ENCODE measurements around the gene BICDL1. TPM values are rescaled to one million over a fixed set of nuclear protein-coding genes. Genes with fewer than 3 reads are reported as not detected.
A peak's percentile ranks its signal among the peaks of the same experiment; 100 is the strongest.

Gene BICDL1
- total RNA-seq, 1 experiment from 2014 or later: 18.2 TPM

DNA sequence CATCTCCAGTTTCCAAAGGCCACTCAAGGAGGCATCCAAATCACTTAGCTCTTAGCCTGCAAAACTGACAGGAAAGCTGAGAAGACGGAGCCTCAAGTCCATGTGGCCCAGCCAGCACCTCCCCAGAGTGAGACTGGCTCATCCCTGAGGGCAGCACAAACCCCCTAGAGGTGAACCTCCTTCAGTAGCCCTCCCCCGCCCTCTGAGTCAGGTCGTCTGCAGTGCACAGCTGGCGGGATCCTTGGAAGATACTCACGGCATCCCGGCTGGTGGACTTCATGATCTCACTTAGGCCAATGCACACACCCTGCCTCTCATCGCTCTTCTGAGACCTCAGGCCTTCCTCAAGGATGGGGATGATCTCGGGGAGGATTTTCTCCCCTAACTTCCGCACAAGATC is 151.6 kb downstream of the BICDL1 start:
- Histone ChIP-seq H3K4me2 (ENCODE audit: low read length) (no peak overlapping the region), H3K4me1 (ENCODE audit: control insufficient read depth in 1 of 2, insufficient read depth in 2 of 2, low read length in 2 of 2) (no peaks in the 10 kb centered on the region), H3K27me3 (ENCODE audit: insufficient read depth, low read length) (no peaks in the 10 kb centered on the region), H3K36me3 (ENCODE audit: control insufficient read depth in 1 of 2, insufficient read depth in 2 of 2, low read length in 2 of 2) (peaks cover 67 to 81% of the 10 kb centered on the region in 2 experiments), H4K20me1 (ENCODE audit: insufficient read depth) (no peaks in the 10 kb centered on the region), H3K9me3 (ENCODE audit: control insufficient read depth in 1 of 2, insufficient read depth in 1 of 2, low read depth in 1 of 2, low read length in 2 of 2) (no peaks in the 10 kb centered on the region), H2AFZ (ENCODE audit: low read depth, low read length, poor library complexity, severe bottlenecking) (no peak overlapping the region), H3K27ac (ENCODE audit: low read depth, low read length) (no peak overlapping the region), H3K9ac (ENCODE audit: low read length) (no peak overlapping the region), H3K4me3 (replicated peaks in 1 of 2; ENCODE audit: low read depth in 1 of 2, low read length in 2 of 2) (no peak overlapping the region), H3K79me2 (ENCODE audit: insufficient read depth, low read length) (peaks cover 4% of the 10 kb centered on the region; the same call in 1 of the 2 replicates), H3K9me2 (ENCODE audit: insufficient read depth) (no peaks in the 10 kb centered on the region)
- intact Hi-C loops (cut with micrococcal nuclease): no loop called here
- ChIA-PET RAD21 (ENCODE audit: low non-redundant PET in 1 of 2, low total read pairs in 2 of 2, uncharacterized antibody in 2 of 2, unreplicated experiment in 2 of 2) (no interaction called here), POLR2A (no interaction called here), CTCF (no interaction called here)
- ATAC-seq (no peak), DNase-seq (ENCODE audit: low read depth, low spot score) (no peak)
- BruUV-seq (replicated peaks): no TSS peak
- no peak for TF ChIP-seq EZH2 (IDR thresholded peaks at IDR 0.05)

DNA sequence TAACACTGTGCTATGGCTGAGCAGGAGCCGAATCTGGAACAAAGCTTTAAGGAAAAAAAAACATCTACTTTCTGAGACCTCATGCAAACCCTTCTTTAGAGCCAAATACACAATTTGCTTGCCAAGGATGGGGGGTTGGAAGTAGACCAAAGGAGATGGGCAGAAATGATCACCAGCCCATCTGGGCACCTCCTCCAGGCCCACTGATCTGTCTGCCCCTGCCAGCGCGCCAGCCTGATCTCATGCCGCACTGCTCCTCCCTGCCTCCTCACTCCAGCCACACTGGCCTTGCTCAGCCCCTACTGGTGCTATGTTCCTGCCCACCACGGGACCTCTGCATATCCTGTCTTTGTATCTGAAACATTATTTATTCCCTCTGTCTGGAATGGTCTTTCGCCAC is 152.3 kb downstream of the BICDL1 start:
- Histone ChIP-seq H3K4me1 (ENCODE audit: control insufficient read depth in 1 of 2, insufficient read depth in 2 of 2, low read length in 2 of 2) (no peaks in the 10 kb centered on the region), H4K20me1 (ENCODE audit: insufficient read depth) (no peaks in the 10 kb centered on the region), H3K4me3 (replicated peaks in 1 of 2; ENCODE audit: low read depth in 1 of 2, low read length in 2 of 2) (no peak overlapping the region), H3K9me2 (ENCODE audit: insufficient read depth) (no peaks in the 10 kb centered on the region), H3K79me2 (ENCODE audit: insufficient read depth, low read length) (peaks cover 4% of the 10 kb centered on the region; the same call in 1 of the 2 replicates), H3K36me3 (ENCODE audit: control insufficient read depth in 1 of 2, insufficient read depth in 2 of 2, low read length in 2 of 2) (peaks cover 67 to 79% of the 10 kb centered on the region in 2 experiments), H3K27ac (ENCODE audit: low read depth, low read length) (no peak overlapping the region), H3K9me3 (ENCODE audit: control insufficient read depth in 1 of 2, insufficient read depth in 1 of 2, low read depth in 1 of 2, low read length in 2 of 2) (no peaks in the 10 kb centered on the region), H3K4me2 (ENCODE audit: low read length) (no peak overlapping the region), H2AFZ (ENCODE audit: low read depth, low read length, poor library complexity, severe bottlenecking) (no peak overlapping the region), H3K9ac (ENCODE audit: low read length) (no peak overlapping the region), H3K27me3 (ENCODE audit: insufficient read depth, low read length) (no peaks in the 10 kb centered on the region)
- RAD21 ChIA-PET (ENCODE audit: low non-redundant PET in 1 of 2, low total read pairs in 2 of 2, uncharacterized antibody in 2 of 2, unreplicated experiment in 2 of 2): no interaction called here
- POLR2A ChIA-PET: no interaction called here
- DNase-seq (ENCODE audit: low read depth, low spot score) (no peak), ATAC-seq (no peak)
- TF ChIP-seq EZH2 (IDR thresholded peaks at IDR 0.05) (no peak), ZFX (IDR thresholded peaks at IDR 0.05) (no peak), CBX3 (IDR thresholded peaks at IDR 0.05; ENCODE audit: low read depth) (no peak), EZH2phosphoT487 (IDR thresholded peaks at IDR 0.05; ENCODE audit: borderline replicate concordance) (no peak), FOSL1 (IDR thresholded peaks at IDR 0.05; ENCODE audit: low read depth) (no peak), SRF (IDR thresholded peaks at IDR 0.05; ENCODE audit: low read depth) (no peak), POLR2AphosphoS5 (IDR thresholded peaks at IDR 0.05; ENCODE audit: low read depth, low read length) (no peak), ELF1 (IDR thresholded peaks at IDR 0.05; ENCODE audit: borderline replicate concordance, low read depth) (no peak), SIN3A (IDR thresholded peaks at IDR 0.05; ENCODE audit: low read depth) (no peak), CEBPB (IDR thresholded peaks at IDR 0.05; ENCODE audit: low read depth) (no peak), YY1 (IDR thresholded peaks at IDR 0.05; ENCODE audit: extremely low read depth, insufficient replicate concordance, low read depth, low read length) (no peak), SP1 (IDR thresholded peaks at IDR 0.05; ENCODE audit: low read depth) (no peak), TCF7L2 (IDR thresholded peaks at IDR 0.05; ENCODE audit: borderline replicate concordance, extremely low read depth, insufficient read depth, insufficient read length) (no peak)
- TF ChIP-seq, protein P1, sequence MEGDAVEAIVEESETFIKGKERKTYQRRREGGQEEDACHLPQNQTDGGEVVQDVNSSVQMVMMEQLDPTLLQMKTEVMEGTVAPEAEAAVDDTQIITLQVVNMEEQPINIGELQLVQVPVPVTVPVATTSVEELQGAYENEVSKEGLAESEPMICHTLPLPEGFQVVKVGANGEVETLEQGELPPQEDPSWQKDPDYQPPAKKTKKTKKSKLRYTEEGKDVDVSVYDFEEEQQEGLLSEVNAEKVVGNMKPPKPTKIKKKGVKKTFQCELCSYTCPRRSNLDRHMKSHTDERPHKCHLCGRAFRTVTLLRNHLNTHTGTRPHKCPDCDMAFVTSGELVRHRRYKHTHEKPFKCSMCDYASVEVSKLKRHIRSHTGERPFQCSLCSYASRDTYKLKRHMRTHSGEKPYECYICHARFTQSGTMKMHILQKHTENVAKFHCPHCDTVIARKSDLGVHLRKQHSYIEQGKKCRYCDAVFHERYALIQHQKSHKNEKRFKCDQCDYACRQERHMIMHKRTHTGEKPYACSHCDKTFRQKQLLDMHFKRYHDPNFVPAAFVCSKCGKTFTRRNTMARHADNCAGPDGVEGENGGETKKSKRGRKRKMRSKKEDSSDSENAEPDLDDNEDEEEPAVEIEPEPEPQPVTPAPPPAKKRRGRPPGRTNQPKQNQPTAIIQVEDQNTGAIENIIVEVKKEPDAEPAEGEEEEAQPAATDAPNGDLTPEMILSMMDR (IDR thresholded peaks at IDR 0.05 in 2 of 3, conservative IDR thresholded peaks at IDR 0.05 in 1 of 3; ENCODE audit: borderline replicate concordance in 1 of 3, insufficient read depth in 1 of 3, low read depth in 2 of 3, low read length in 2 of 3): no peak
- TF ChIP-seq, protein P2, sequence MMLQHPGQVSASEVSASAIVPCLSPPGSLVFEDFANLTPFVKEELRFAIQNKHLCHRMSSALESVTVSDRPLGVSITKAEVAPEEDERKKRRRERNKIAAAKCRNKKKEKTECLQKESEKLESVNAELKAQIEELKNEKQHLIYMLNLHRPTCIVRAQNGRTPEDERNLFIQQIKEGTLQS (IDR thresholded peaks at IDR 0.05): no peak
- TF ChIP-seq, protein P3, sequence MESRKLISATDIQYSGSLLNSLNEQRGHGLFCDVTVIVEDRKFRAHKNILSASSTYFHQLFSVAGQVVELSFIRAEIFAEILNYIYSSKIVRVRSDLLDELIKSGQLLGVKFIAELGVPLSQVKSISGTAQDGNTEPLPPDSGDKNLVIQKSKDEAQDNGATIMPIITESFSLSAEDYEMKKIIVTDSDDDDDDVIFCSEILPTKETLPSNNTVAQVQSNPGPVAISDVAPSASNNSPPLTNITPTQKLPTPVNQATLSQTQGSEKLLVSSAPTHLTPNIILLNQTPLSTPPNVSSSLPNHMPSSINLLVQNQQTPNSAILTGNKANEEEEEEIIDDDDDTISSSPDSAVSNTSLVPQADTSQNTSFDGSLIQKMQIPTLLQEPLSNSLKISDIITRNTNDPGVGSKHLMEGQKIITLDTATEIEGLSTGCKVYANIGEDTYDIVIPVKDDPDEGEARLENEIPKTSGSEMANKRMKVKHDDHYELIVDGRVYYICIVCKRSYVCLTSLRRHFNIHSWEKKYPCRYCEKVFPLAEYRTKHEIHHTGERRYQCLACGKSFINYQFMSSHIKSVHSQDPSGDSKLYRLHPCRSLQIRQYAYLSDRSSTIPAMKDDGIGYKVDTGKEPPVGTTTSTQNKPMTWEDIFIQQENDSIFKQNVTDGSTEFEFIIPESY (IDR thresholded peaks at IDR 0.05; ENCODE audit: extremely low read depth, insufficient replicate concordance, low read length): no peak
- intact Hi-C loops (cut with micrococcal nuclease): no loop called here
- TSS peak; percentile 9 for BruUV-seq (replicated peaks)
- CTCF ChIA-PET: no interaction called here
